ENCODE data around the gene STS. TPM values are rescaled to one million over a fixed set of nuclear protein-coding genes. Genes with fewer than 3 reads are reported as not detected.

The STS gene
- total RNA-seq, 1 experiment from 2014 or later, result 0.54 TPM

DNA sequence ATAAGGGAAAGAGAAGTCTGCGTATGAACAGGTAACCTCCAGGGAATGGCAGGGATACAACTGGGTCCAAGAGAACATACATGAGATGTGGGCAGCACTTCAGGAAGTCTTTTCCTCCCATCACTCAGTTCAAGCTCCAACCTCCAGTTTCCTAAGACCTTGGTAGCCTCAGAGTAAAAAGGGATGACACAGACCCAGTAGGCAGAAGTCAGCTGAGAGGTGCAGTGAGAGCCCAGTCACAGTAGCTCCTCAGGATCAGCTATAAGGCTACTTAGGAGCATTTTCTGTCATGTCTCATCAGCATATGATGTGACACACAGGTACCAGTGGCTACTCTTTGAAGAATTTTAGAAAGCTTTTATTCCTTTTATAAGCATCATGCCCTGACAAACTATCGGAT is 12.5 kb upstream of the STS start:
- POLR2A ChIA-PET, result no interaction called here
- ATAC-seq, result no peak
- intact Hi-C loops (cut with micrococcal nuclease), result no loop called here

More for the DNA sequence above, 12.5 kb upstream of the STS start:
- H3K9ac ChIP-seq (ENCODE audit: low read length), result no peak overlapping the region
- H3K27me3 ChIP-seq (ENCODE audit: insufficient read depth, low read length), result no peaks in the 10 kb centered on the region
- H3K4me3 ChIP-seq (replicated peaks in 1 of 2; ENCODE audit: low read depth in 1 of 2, low read length in 2 of 2), result no peak overlapping the region
- H3K27ac ChIP-seq (ENCODE audit: low read depth, low read length), result no peak overlapping the region
- H3K79me2 ChIP-seq (ENCODE audit: insufficient read depth, low read length), result peaks cover 58% of the 10 kb centered on the region
- H3K4me2 ChIP-seq (ENCODE audit: low read length), result no peak overlapping the region
- H3K4me1 ChIP-seq (ENCODE audit: control insufficient read depth in 1 of 2, insufficient read depth in 2 of 2, low read length in 2 of 2), result peaks cover 16 to 21% of the 10 kb centered on the region in 2 experiments
- RAD21 ChIA-PET (ENCODE audit: low non-redundant PET in 1 of 2, low total read pairs in 2 of 2, uncharacterized antibody in 2 of 2, unreplicated experiment in 2 of 2), result no interaction called here
- no peaks in the 10 kb centered on the region for H3K9me3 ChIP-seq (ENCODE audit: control insufficient read depth in 1 of 2, insufficient read depth in 1 of 2, low read depth in 1 of 2, low read length in 2 of 2)
- H3K9me2 ChIP-seq (ENCODE audit: insufficient read depth), result no peaks in the 10 kb centered on the region
- no peaks in the 10 kb centered on the region for H3K36me3 ChIP-seq (ENCODE audit: control insufficient read depth in 1 of 2, insufficient read depth in 2 of 2, low read length in 2 of 2)
- H2AFZ ChIP-seq (ENCODE audit: low read depth, low read length, poor library complexity, severe bottlenecking), result no peak overlapping the region
- CTCF ChIA-PET, result no interaction called here
- DNase-seq (ENCODE audit: low read depth, low spot score), result no peak
- no TSS peak for BruUV-seq (replicated peaks)
- H4K20me1 ChIP-seq (ENCODE audit: insufficient read depth), result no peaks in the 10 kb centered on the region
- TF ChIP-seq POLR2AphosphoS5 (IDR thresholded peaks at IDR 0.05; ENCODE audit: low read depth, low read length), result no peak
- TF ChIP-seq SP1 (IDR thresholded peaks at IDR 0.05; ENCODE audit: low read depth), result no peak
- no peak for TF ChIP-seq ATF3 (IDR thresholded peaks at IDR 0.05)
- no peak for TF ChIP-seq ZNF274 (IDR thresholded peaks at IDR 0.05; ENCODE audit: low read depth, low read length)
- TF ChIP-seq TCF7L2 (IDR thresholded peaks at IDR 0.05; ENCODE audit: borderline replicate concordance, extremely low read depth, insufficient read depth, insufficient read length), result no peak
- no peak for TF ChIP-seq EZH2 (IDR thresholded peaks at IDR 0.05)
- no peak for TF ChIP-seq CBX3 (IDR thresholded peaks at IDR 0.05; ENCODE audit: low read depth)
- no peak for TF ChIP-seq FOSL1 (IDR thresholded peaks at IDR 0.05; ENCODE audit: low read depth)
- TF ChIP-seq JUND (IDR thresholded peaks at IDR 0.05), result no peak
- no peak for TF ChIP-seq ZBTB33 (IDR thresholded peaks at IDR 0.05; ENCODE audit: extremely low read depth, insufficient replicate concordance, low read length)
- no peak for TF ChIP-seq RAD21 (IDR thresholded peaks at IDR 0.05; ENCODE audit: low read depth)
- TF ChIP-seq SRF (IDR thresholded peaks at IDR 0.05; ENCODE audit: low read depth), result no peak
